Measurements from ENCODE around the gene TBATA.

GRCh38 chr10:70761727-70762350, 23.3 kb downstream of the TBATA start:
- TF ChIP-seq CTCF (tag by site-specific recombination; IDR thresholded peaks at IDR 0.05) (no peak), ZNF513 (tag by site-specific recombination; IDR thresholded peaks at IDR 0.05) (no peak), ZNF292 (tag by site-specific recombination; IDR thresholded peaks at IDR 0.05; ENCODE audit: borderline replicate concordance, low read depth) (no peak), ZBTB21 (tag by site-specific recombination; IDR thresholded peaks at IDR 0.05) (no peak)
